Lower leg skin (tissue), 4 donors: ENCODE measurements around the gene PECR. TPM values are rescaled to one million over a fixed set of nuclear protein-coding genes. Genes with fewer than 3 reads are reported as not detected.
"Not testable (repeated sequence)": the region's sequence is repeated elsewhere in the genome, so short reads cannot be mapped to it uniquely, and the experiment has no call there.

Experiments
- DNase-seq, 2 donors: peaks; one replicate each; pipeline ENCODE4 v3.0.0-alpha.2; 2019; ENCODE audit warnings: low spot score in 2 of 2
- H3K4me3 ChIP-seq: fragments of 200-600 bp; sonication (generic); 2 replicates; pipeline ENCODE4 v1.5.1; 2017; ENCODE audit warnings: mild to moderate bottlenecking, low read depth; ENCODE audit not compliant: poor library complexity, severe bottlenecking
- CTCF ChIP-seq, 3 donors: fragments of 450-650 bp; IDR thresholded peaks; one replicate each; pipeline ENCODE4 v1.5.1; 2016; ENCODE audit warnings: antibody characterized with exemption in 3 of 3, mild to moderate bottlenecking in 3 of 3, moderate library complexity in 2 of 3
- POLR2A ChIP-seq, 2 donors: fragments of 450-650 bp; IDR thresholded peaks; one replicate each; pipeline ENCODE4 v1.6.1; 2016 to 2017; ENCODE audit warnings: antibody characterized with exemption in 2 of 2, mild to moderate bottlenecking in 1 of 2, moderate library complexity in 1 of 2
- WGBS, 2 donors: methylation state at CpG; one replicate each; pipeline ENCODE4 v1.1.5; 2018; 5-methylcytosine and 5-hydroxymethylcytosine counted together
- intact Hi-C: fragments of 100-400 bp; cut with DNase I; formaldehyde crosslinking; loops from one replicate; pipeline ENCODE4 v1.15.0; 2023; ENCODE audit warnings: low total_unique reads
- total RNA-seq, 4 donors: library from RNA; depleted of rRNA; stranded (reverse); fragments of >200 nt; gene quantifications; one replicate each; pipeline ENCODE4 v1.1.0, GENCODE V29; 2016

Gene PECR
- total RNA-seq, 4 donors from 2014 or later = 4.8 to 14.6 (median 9.2) TPM

- intact Hi-C loops = no loop called here
- WGBS, 2 donors = 8 to 12% methylated on average over 21 to 22 of the region's 22 CpGs
- no peak for DNase-seq
- H3K4me3 ChIP-seq = peak overlapping the region; percentile 62
- no peak for TF ChIP-seq POLR2A (IDR thresholded peaks at IDR 0.05)
- no peak for TF ChIP-seq CTCF (IDR thresholded peaks at IDR 0.05)
Observed at GRCh38 chr2:216082117-216082711, 605 bp upstream of the PECR start.

DNA sequence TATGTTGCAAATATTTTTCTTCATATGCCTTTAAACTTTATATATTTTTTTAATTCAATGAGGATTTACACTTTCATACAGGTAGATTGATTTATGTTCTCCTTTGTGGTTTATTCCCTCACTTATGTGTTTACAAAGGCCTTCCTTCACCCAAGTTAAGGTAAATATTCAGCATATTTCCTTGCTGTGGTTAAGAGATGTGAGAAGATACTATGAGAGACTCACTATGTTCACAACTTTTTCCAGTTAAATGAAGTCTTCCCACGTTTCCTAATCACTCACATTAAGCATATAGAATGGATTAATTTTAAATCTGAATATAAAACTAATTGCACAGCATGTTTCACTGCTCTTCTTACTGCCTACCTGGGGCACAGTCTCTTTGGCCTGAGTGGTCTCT is 597 bp downstream of the PECR start:
- no peak for TF ChIP-seq CTCF (IDR thresholded peaks at IDR 0.05)
- no peak for TF ChIP-seq POLR2A (IDR thresholded peaks at IDR 0.05)
- 17 to 25% methylated on average over 1 of the region's 1 CpG for WGBS, 2 donors
- intact Hi-C loops = no loop called here
- peak overlapping the region; percentile 62 for H3K4me3 ChIP-seq
- DNase-seq = no peak

DNA sequence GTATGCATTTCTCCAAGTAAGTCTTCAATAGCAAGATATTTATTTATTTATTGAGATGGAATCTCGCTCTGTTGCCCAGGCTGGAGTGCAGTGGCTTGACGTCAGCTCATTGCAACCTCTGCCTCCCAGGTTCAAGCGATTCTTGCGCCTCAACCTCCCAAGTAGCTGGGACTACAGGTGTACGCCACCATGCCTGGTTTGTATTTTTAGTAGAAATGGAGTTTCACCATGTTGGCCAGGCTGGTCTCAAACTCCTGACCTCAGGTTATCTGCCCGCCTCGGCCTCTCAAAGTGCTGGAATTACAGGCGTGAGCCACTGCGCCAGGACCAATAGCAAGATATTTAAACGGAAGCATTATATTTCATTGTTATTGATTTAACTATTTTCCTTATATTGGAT is 1.6 kb downstream of the PECR start:
- 97 to 99% methylated on average over 10 of the region's 10 CpGs for WGBS, 2 donors
- H3K4me3 ChIP-seq, intact Hi-C loops, DNase-seq: not testable (repeated sequence)

DNA sequence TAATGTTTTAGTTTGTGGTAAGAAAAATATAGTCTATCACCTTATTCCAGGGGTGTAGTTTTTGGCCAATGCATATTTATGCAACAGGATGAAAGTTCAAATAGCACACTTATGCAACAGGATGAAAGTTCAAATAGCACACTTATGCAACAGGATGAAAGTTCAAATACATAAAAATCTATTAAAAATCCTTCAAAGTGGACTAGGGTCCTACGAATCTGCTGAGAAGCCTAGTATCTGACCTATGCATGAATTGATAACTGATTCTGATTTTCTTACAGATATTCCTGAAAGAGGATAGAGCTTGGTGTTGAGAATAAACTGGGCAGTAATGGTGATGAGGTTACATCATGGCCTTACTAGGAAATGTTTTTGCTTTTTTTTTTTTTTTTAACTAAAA is 2.8 kb downstream of the PECR start:
- no peak for TF ChIP-seq POLR2A (IDR thresholded peaks at IDR 0.05)
- TF ChIP-seq CTCF (IDR thresholded peaks at IDR 0.05) = no peak
- H3K4me3 ChIP-seq = no peak overlapping the region
- 76 to 79% methylated on average over 1 of the region's 1 CpG for WGBS, 2 donors
- no peak for DNase-seq
- intact Hi-C loops = no loop called here

DNA sequence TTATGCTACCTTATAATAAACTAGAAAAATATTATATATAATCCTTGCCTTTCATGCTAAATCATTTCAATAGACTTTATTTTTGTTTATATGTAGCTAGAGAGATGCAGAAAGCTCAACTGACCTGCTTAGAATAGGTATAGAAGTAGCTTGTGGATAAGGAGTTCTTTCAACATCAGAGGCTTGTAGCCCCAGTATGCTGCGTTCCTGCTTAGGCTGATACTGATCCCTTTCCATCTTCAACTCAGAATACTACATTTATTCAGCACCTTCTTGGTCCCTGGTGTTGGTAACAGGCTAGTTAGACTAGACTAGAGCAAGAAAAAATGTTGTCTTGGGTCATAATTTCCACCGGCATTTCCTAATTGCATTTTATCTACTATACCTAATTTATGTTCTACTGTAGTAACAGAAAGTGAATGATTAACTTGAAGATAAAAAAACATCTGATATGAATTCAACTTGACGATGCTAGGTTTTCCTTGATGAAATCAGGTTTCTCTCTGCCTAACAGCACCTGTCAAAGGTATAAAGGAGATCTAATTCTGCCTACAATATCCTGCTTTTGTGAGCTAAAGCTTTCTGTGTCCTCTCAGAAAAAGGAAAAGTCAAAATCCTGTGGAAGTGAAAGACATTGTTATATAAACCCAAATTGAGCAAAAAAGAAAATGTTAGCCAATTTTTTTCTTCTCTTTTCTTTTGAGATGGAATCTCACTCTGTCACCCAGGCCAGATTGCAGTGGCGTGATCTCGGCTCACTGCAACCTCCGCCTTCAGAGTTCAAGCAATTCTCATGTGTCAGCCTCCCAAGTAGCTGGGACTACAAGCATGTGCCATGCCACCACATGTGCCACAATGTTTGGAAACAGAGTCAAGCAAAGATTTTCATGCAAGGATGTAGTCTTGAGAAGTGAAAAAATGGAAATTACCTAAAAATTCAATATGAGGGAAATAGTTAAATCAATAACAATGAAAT is 5.8 kb downstream of the PECR start:
- 86 to 87% methylated on average over 6 of the region's 6 CpGs for WGBS, 2 donors
- TF ChIP-seq POLR2A (IDR thresholded peaks at IDR 0.05) = no peak
- intact Hi-C loops = no loop called here
- H3K4me3 ChIP-seq = no peak overlapping the region
- DNase-seq = no peak

- WGBS, 2 donors = 83 to 94% methylated on average over 1 of the region's 1 CpG
- DNase-seq = no peak
- H3K4me3 ChIP-seq = no peak overlapping the region
- intact Hi-C loops = no loop called here
- TF ChIP-seq POLR2A (IDR thresholded peaks at IDR 0.05) = no peak
- no peak for TF ChIP-seq CTCF (IDR thresholded peaks at IDR 0.05)
Observed at GRCh38 chr2:216074794-216075193, 6.8 kb downstream of the PECR start.
